ENCODE results near the gene CXCR1. TPM values are rescaled to one million over a fixed set of nuclear protein-coding genes. Genes with fewer than 3 reads are reported as not detected.

Gene CXCR1
- total RNA-seq, 4 donors from 2014 or later = 0.21 to 0.66 TPM; not detected in 2

DNA sequence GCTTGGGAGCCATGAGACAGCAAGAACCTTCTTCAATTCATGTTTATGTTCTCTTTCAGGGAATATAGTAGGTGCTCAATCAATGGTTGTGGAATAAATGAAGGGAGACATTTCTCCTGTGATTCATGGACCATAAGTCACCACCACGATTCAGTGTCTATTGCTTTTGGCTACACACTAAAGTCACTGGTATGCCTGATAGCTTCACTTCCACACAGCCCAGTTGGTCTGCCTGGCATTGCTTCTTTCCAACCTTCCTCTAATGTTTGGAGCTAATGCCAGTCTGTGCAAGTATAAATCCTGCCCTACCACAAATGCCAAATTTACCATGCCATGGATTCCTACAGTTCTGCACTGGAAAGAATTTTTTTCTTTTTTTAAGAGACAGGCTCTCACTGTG is 1.3 kb upstream of the CXCR1 start:
- TF ChIP-seq POLR2A (IDR thresholded peaks at IDR 0.05) = no peak
- TF ChIP-seq EP300 (IDR thresholded peaks at IDR 0.05) = no peak
- no peak for TF ChIP-seq CTCF (IDR thresholded peaks at IDR 0.05)
- Histone ChIP-seq H3K27ac (no peak overlapping the region), H3K9me3 (no peaks in the 10 kb centered on the region), H3K36me3 (no peaks in the 10 kb centered on the region), H3K4me1 (peaks cover 0 to 5% (median 0%) of the 10 kb centered on the region in 4 donors), H3K27me3 (peaks cover 0 to 10% of the 10 kb centered on the region in 2 donors), H3K4me3 (no peak overlapping the region)
- DNase-seq (ENCODE audit: low spot score in 2 of 2) = no peak
- 63 to 67% methylated on average over 1 of the region's 1 CpG for WGBS, 2 donors

GRCh38 chr2:218162814-218163213 is 3.9 kb downstream of the CXCR1 start:
- H3K27ac ChIP-seq = no peak overlapping the region
- TF ChIP-seq EP300 (IDR thresholded peaks at IDR 0.05) (no peak), POLR2A (IDR thresholded peaks at IDR 0.05) (no peak), CTCF (IDR thresholded peaks at IDR 0.05) (no peak)
- peaks cover 0 to under 1% of the 10 kb centered on the region in 2 donors for H3K27me3 ChIP-seq
- no peaks in the 10 kb centered on the region for H3K36me3 ChIP-seq
- no peaks in the 10 kb centered on the region for H3K9me3 ChIP-seq
- H3K4me1 ChIP-seq = peaks cover 0 to 5% (median 0%) of the 10 kb centered on the region in 4 donors
- no peak for DNase-seq (ENCODE audit: low spot score in 2 of 2)
- whole genome bisulfite sequencing, 2 donors = 73 to 81% methylated on average over 1 of the region's 1 CpG
- H3K4me3 ChIP-seq = no peak overlapping the region

GRCh38 chr2:218161644-218162043 is 5.1 kb downstream of the CXCR1 start:
- no peaks in the 10 kb centered on the region for H3K27me3 ChIP-seq
- no peak for DNase-seq (ENCODE audit: low spot score in 2 of 2)
- no peak overlapping the region for H3K27ac ChIP-seq
- WGBS, 2 donors = 77 to 80% methylated on average over 2 of the region's 2 CpGs
- TF ChIP-seq POLR2A (IDR thresholded peaks at IDR 0.05) = no peak
- H3K4me3 ChIP-seq = no peak overlapping the region
- no peaks in the 10 kb centered on the region for H3K4me1 ChIP-seq
- H3K36me3 ChIP-seq = no peaks in the 10 kb centered on the region
- no peaks in the 10 kb centered on the region for H3K9me3 ChIP-seq

GRCh38 chr2:218155953-218156479 is 10.7 kb downstream of the CXCR1 start:
- TF ChIP-seq CTCF (IDR thresholded peaks at IDR 0.05) (no peak), POLR2A (IDR thresholded peaks at IDR 0.05) (no peak), EP300 (IDR thresholded peaks at IDR 0.05) (no peak)
- no peak overlapping the region for H3K4me3 ChIP-seq
- H3K27me3 ChIP-seq = no peaks in the 10 kb centered on the region
- H3K9me3 ChIP-seq = no peaks in the 10 kb centered on the region
- no peak overlapping the region for H3K27ac ChIP-seq
- no peak for DNase-seq (ENCODE audit: low spot score in 2 of 2)
- WGBS, 2 donors = 84 to 87% methylated on average over 7 of the region's 7 CpGs
- no peaks in the 10 kb centered on the region for H3K36me3 ChIP-seq
- H3K4me1 ChIP-seq = no peaks in the 10 kb centered on the region

GRCh38 chr2:218152777-218153176 is 14.0 kb downstream of the CXCR1 start:
- H3K9me3 ChIP-seq = no peaks in the 10 kb centered on the region
- no peaks in the 10 kb centered on the region for H3K4me1 ChIP-seq
- no peak for DNase-seq (ENCODE audit: low spot score in 2 of 2)
- no peaks in the 10 kb centered on the region for H3K36me3 ChIP-seq
- TF ChIP-seq CTCF (IDR thresholded peaks at IDR 0.05) = no peak
- WGBS, 2 donors = 53 to 77% methylated on average over 1 of the region's 1 CpG
- H3K4me3 ChIP-seq = no peak overlapping the region
- no peak overlapping the region for H3K27ac ChIP-seq
- H3K27me3 ChIP-seq = no peaks in the 10 kb centered on the region

GRCh38 chr2:218152172-218152571 is 14.6 kb downstream of the CXCR1 start:
- Histone ChIP-seq H3K4me1 (no peaks in the 10 kb centered on the region), H3K27me3 (no peaks in the 10 kb centered on the region)
- 90 to 95% methylated on average over 8 of the region's 8 CpGs for WGBS, 2 donors

More at GRCh38 chr2:218152172-218152571, 14.6 kb downstream of the CXCR1 start:
- Histone ChIP-seq H3K27ac (no peak overlapping the region), H3K4me3 (no peak overlapping the region), H3K9me3 (no peaks in the 10 kb centered on the region), H3K36me3 (no peaks in the 10 kb centered on the region)
- no peak for DNase-seq (ENCODE audit: low spot score in 2 of 2)
- TF ChIP-seq EP300 (IDR thresholded peaks at IDR 0.05) (no peak), POLR2A (IDR thresholded peaks at IDR 0.05) (no peak), CTCF (IDR thresholded peaks at IDR 0.05) (no peak)
